Caco-2 (cell line): Measurements from ENCODE around the gene RSBN1. TPM values are rescaled to one million over a fixed set of nuclear protein-coding genes. Genes with fewer than 3 reads are reported as not detected.

Experiments
- BruUV-seq: library from RNA; stranded (reverse); fragments of 400-500 nt; replicated peaks from 2 replicates; lab custom pipeline; 2021; lab: Mats Ljungman, UMichigan
- CTCF ChIA-PET: fragments of 300-600 bp; sonication (Branson Sonifier 250); formaldehyde crosslinking; loops from one replicate; lab custom pipeline; 2022; ENCODE audit warnings: antibody characterized with exemption; lab: Charles Lee
- POLR2A ChIA-PET: fragments of 300-600 bp; sonication (Branson Sonifier 250); formaldehyde crosslinking; loops from one replicate; lab custom pipeline; 2022; ENCODE audit warnings: antibody characterized with exemption; lab: Charles Lee
- DNase-seq, 2 experiments: peaks; one replicate each; pipeline versions ENCODE4 v3.0.0 to v3.0.0-alpha.2; 2020 to 2022
- H3K27me3 ChIP-seq: replicated peaks from 2 replicates; pipeline ENCODE4 v1.6.0; 2011; ENCODE audit warnings: low read length; ENCODE audit not compliant: control insufficient read depth, insufficient read depth
- H3K36me3 ChIP-seq: 2 replicates; pipeline ENCODE4 v1.5.1; 2011; ENCODE audit warnings: low read length; ENCODE audit not compliant: control insufficient read depth, insufficient read depth
- H3K4me1 ChIP-seq: fragments of 250-450 bp; sonication (Bioruptor Pico); 2 replicates; pipeline ENCODE4 v1.5.1; 2020; ENCODE audit warnings: mild to moderate bottlenecking
- H3K4me3 ChIP-seq: 2 replicates; pipeline ENCODE4 v1.5.1; 2011; ENCODE audit warnings: low read depth, mild to moderate bottlenecking, control low read depth, low read length
- H3K9me3 ChIP-seq: fragments of 250-450 bp; sonication (Bioruptor Pico); 2 replicates; pipeline ENCODE4 v1.5.1; 2020; ENCODE audit warnings: mild to moderate bottlenecking, moderate library complexity
- H3K27ac Mint-ChIP-seq: one replicate; pipeline ENCODE4 v1.8.0; 2022; ENCODE audit warnings: mixed read lengths; ENCODE audit not compliant: unreplicated experiment
- H3K27me3 Mint-ChIP-seq: one replicate; pipeline ENCODE4 v1.8.0; 2022; ENCODE audit warnings: mixed read lengths; ENCODE audit not compliant: insufficient read depth, unreplicated experiment
- H3K36me3 Mint-ChIP-seq: one replicate; pipeline ENCODE4 v1.8.0; 2022; ENCODE audit warnings: mild to moderate bottlenecking, mixed read lengths; ENCODE audit not compliant: insufficient read depth, unreplicated experiment
- H3K4me1 Mint-ChIP-seq: one replicate; pipeline ENCODE4 v1.8.0; 2022; ENCODE audit warnings: low read depth, mixed read lengths; ENCODE audit not compliant: unreplicated experiment
- H3K4me3 Mint-ChIP-seq: one replicate; pipeline ENCODE4 v1.8.0; 2022; ENCODE audit warnings: mild to moderate bottlenecking, moderate library complexity, mixed read lengths; ENCODE audit not compliant: unreplicated experiment
- H3K9me3 Mint-ChIP-seq: one replicate; pipeline ENCODE4 v1.8.0; 2022; ENCODE audit warnings: mixed read lengths; ENCODE audit not compliant: unreplicated experiment
- intact Hi-C: fragments of 100-400 bp; cut with micrococcal nuclease; formaldehyde crosslinking; loops from one replicate; pipeline ENCODE4 v1.10.0; 2022; ENCODE audit not compliant: unreplicated experiment
- total RNA-seq: library from RNA; stranded (reverse); gene quantifications from 2 replicates; pipeline ENCODE4 v1.2.3, GENCODE V29; 2022
- TF ChIP-seq, protein P1 (sequence below), 2 experiments: fragments of 200-600 bp in 1 of 2; IDR thresholded peaks; 1 replicate in 1 of 2; 2 replicates in 1 of 2; pipeline versions ENCODE4 v1.5.1 to v1.8.0; 2011 to 2022; ENCODE audit warnings: antibody characterized with exemption in 1 of 2, control low read depth in 1 of 2, inconsistent platforms in 1 of 2, low read depth in 1 of 2, low read length in 1 of 2, mild to moderate bottlenecking in 1 of 2, moderate library complexity in 1 of 2; ENCODE audit not compliant: insufficient read depth in 1 of 2, severe bottlenecking in 1 of 2, unreplicated experiment in 1 of 2

The RSBN1 gene
- total RNA-seq, 1 experiment from 2014 or later: 7.3 TPM

- CTCF ChIA-PET: no interaction called here
- no peaks in the 10 kb centered on the region for H3K4me1 Mint-ChIP-seq
- H3K36me3 ChIP-seq: no peaks in the 10 kb centered on the region
- no TSS peak for BruUV-seq
- no peak overlapping the region for H3K4me3 Mint-ChIP-seq
- H3K9me3 ChIP-seq: no peaks in the 10 kb centered on the region
- DNase-seq: no peak
- H3K4me3 ChIP-seq: no peak overlapping the region
- H3K4me1 ChIP-seq: no peaks in the 10 kb centered on the region
- TF ChIP-seq, protein P1, sequence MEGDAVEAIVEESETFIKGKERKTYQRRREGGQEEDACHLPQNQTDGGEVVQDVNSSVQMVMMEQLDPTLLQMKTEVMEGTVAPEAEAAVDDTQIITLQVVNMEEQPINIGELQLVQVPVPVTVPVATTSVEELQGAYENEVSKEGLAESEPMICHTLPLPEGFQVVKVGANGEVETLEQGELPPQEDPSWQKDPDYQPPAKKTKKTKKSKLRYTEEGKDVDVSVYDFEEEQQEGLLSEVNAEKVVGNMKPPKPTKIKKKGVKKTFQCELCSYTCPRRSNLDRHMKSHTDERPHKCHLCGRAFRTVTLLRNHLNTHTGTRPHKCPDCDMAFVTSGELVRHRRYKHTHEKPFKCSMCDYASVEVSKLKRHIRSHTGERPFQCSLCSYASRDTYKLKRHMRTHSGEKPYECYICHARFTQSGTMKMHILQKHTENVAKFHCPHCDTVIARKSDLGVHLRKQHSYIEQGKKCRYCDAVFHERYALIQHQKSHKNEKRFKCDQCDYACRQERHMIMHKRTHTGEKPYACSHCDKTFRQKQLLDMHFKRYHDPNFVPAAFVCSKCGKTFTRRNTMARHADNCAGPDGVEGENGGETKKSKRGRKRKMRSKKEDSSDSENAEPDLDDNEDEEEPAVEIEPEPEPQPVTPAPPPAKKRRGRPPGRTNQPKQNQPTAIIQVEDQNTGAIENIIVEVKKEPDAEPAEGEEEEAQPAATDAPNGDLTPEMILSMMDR (IDR thresholded peaks at IDR 0.05; ENCODE audit: insufficient read depth in 1 of 2, low read depth in 1 of 2, low read length in 1 of 2, severe bottlenecking in 1 of 2, unreplicated experiment in 1 of 2): no peak
- no peaks in the 10 kb centered on the region for H3K27me3 ChIP-seq
- intact Hi-C loops: no loop called here
- no peak overlapping the region for H3K27ac Mint-ChIP-seq
- POLR2A ChIA-PET: no interaction called here
- H3K9me3 Mint-ChIP-seq: no peaks in the 10 kb centered on the region
- peaks cover 10% of the 10 kb centered on the region for H3K36me3 Mint-ChIP-seq
- no peaks in the 10 kb centered on the region for H3K27me3 Mint-ChIP-seq
Observed at GRCh38 chr1:113751516-113751915, 60.8 kb downstream of the RSBN1 start.

DNA sequence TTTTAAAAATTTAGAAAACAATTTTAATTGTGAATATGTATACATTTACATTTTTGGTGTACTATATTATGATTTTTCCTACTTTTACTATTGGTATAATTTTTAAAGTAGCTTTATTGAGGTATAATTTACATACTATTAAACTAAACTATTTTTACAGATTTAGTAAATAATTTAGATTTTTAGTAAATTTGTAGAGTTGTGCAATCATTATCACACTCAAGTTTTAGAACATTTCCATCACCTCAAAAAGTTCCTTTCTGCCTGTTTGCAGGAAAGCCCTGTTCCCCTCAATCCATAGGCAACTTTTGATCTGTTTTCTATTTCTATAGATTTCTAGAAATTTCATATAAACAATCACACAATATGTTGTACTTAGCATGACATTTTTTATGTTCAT is 61.2 kb downstream of the RSBN1 start:
- Mint-ChIP-seq H3K9me3 (no peaks in the 10 kb centered on the region), H3K4me3 (no peak overlapping the region), H3K4me1 (no peaks in the 10 kb centered on the region), H3K27me3 (no peaks in the 10 kb centered on the region), H3K36me3 (peaks cover 10% of the 10 kb centered on the region), H3K27ac (no peak overlapping the region)
- no peaks in the 10 kb centered on the region for H3K4me1 ChIP-seq
- no peak for DNase-seq
- H3K27me3 ChIP-seq: no peaks in the 10 kb centered on the region
- H3K4me3 ChIP-seq: no peak overlapping the region
- no TSS peak for BruUV-seq
- H3K9me3 ChIP-seq: no peaks in the 10 kb centered on the region
- H3K36me3 ChIP-seq: no peaks in the 10 kb centered on the region
- intact Hi-C loops: no loop called here
- ChIA-PET CTCF (no interaction called here), POLR2A (no interaction called here)
- TF ChIP-seq, protein P1 (IDR thresholded peaks at IDR 0.05; ENCODE audit: insufficient read depth in 1 of 2, low read depth in 1 of 2, low read length in 1 of 2, severe bottlenecking in 1 of 2, unreplicated experiment in 1 of 2): no peak

GRCh38 chr1:113749402-113749801 is 62.9 kb downstream of the RSBN1 start:
- no TSS peak for BruUV-seq
- H3K27me3 Mint-ChIP-seq: no peaks in the 10 kb centered on the region
- no peaks in the 10 kb centered on the region for H3K4me1 ChIP-seq
- H3K9me3 Mint-ChIP-seq: no peaks in the 10 kb centered on the region
- TF ChIP-seq, protein P1 (IDR thresholded peaks at IDR 0.05; ENCODE audit: insufficient read depth in 1 of 2, low read depth in 1 of 2, low read length in 1 of 2, severe bottlenecking in 1 of 2, unreplicated experiment in 1 of 2): no peak
- H3K4me3 ChIP-seq: no peak overlapping the region
- H3K4me1 Mint-ChIP-seq: no peaks in the 10 kb centered on the region
- intact Hi-C loops: no loop called here
- CTCF ChIA-PET: interaction anchor here (0.7 kb wide), 1 partner anchor 21 kb away, joined by 4 read pairs; no protein-coding TSS in a partner anchor
- DNase-seq: no peak
- no peaks in the 10 kb centered on the region for H3K36me3 ChIP-seq
- H3K4me3 Mint-ChIP-seq: no peak overlapping the region
- peaks cover 10% of the 10 kb centered on the region for H3K36me3 Mint-ChIP-seq
- no peaks in the 10 kb centered on the region for H3K27me3 ChIP-seq
- POLR2A ChIA-PET: no interaction called here
- H3K9me3 ChIP-seq: no peaks in the 10 kb centered on the region
- H3K27ac Mint-ChIP-seq: no peak overlapping the region
